CD14-positive monocyte (primary cell): Measurements from ENCODE around the gene ERCC1. TPM values are rescaled to one million over a fixed set of nuclear protein-coding genes. Genes with fewer than 3 reads are reported as not detected.

Source experiments
- DNase-seq, 3 donors: peaks; one replicate each; pipeline ENCODE4 v3.0.0-alpha.2; 2011 to 2022
- H2AFZ ChIP-seq: 2 replicates; pipeline ENCODE4 v1.6.0; 2012; ENCODE audit warnings: mild to moderate bottlenecking, low read depth, low read length, inconsistent platforms; ENCODE audit not compliant: insufficient read depth, poor library complexity, severe bottlenecking
- H3K27ac ChIP-seq, 2 donors: 1 replicate in 1 of 2; 2 replicates in 1 of 2; pipeline ENCODE4 v1.5.1; 2012 to 2013; ENCODE audit warnings: low read length in 2 of 2, control low read depth in 1 of 2, inconsistent platforms in 1 of 2, low read depth in 1 of 2, mild to moderate bottlenecking in 1 of 2
- H3K27me3 ChIP-seq, 2 donors: one replicate each; pipeline versions ENCODE4 v1.6.0 to v1.6.1; 2011 to 2013; ENCODE audit warnings: low read length in 2 of 2; ENCODE audit not compliant: control insufficient read depth in 2 of 2, insufficient read depth in 2 of 2
- H3K36me3 ChIP-seq, 2 donors: replicated peaks in 1 of 2; 1 replicate in 1 of 2; 2 replicates in 1 of 2; pipeline versions ENCODE4 v1.5.1 to v1.6.1; 2012 to 2013; ENCODE audit warnings: low read length in 2 of 2, control low read depth in 1 of 2, inconsistent platforms in 1 of 2, mild to moderate bottlenecking in 1 of 2; ENCODE audit not compliant: insufficient read depth in 2 of 2, control insufficient read depth in 1 of 2
- H3K4me1 ChIP-seq, 2 donors: 1 replicate in 1 of 2; 2 replicates in 1 of 2; pipeline versions ENCODE4 v1.5.1 to v1.6.1; 2012 to 2013; ENCODE audit warnings: low read length in 2 of 2, control low read depth in 1 of 2, inconsistent platforms in 1 of 2, mild to moderate bottlenecking in 1 of 2, moderate library complexity in 1 of 2; ENCODE audit not compliant: insufficient read depth in 2 of 2, control insufficient read depth in 1 of 2
- H3K4me2 ChIP-seq: replicated peaks from 2 replicates; pipeline ENCODE3; 2012; ENCODE audit warnings: low read length, moderate library complexity, mild to moderate bottlenecking; ENCODE audit not compliant: poor library complexity, severe bottlenecking; ENCODE audit errors: extremely low read depth
- H3K4me3 ChIP-seq, 3 experiments: fragments of 200-600 bp in 1 of 3; sonication (generic) in 1 of 3; replicated peaks in 1 of 3; 1 replicate in 2 of 3; 2 replicates in 1 of 3; pipeline ENCODE4 v1.5.1; 2011 to 2013; ENCODE audit warnings: low read length in 3 of 3, mild to moderate bottlenecking in 3 of 3, control low read depth in 2 of 3, low read depth in 2 of 3, inconsistent platforms in 1 of 3, moderate library complexity in 1 of 3
- H3K79me2 ChIP-seq: 2 replicates; pipeline ENCODE4 v1.6.0; 2012; ENCODE audit warnings: mild to moderate bottlenecking, control low read depth, inconsistent platforms, low read length, moderate library complexity; ENCODE audit not compliant: insufficient read depth
- H3K9ac ChIP-seq: 2 replicates; pipeline ENCODE4 v1.6.0; 2017; ENCODE audit warnings: low read length, mild to moderate bottlenecking; ENCODE audit not compliant: insufficient read depth, poor library complexity, severe bottlenecking
- H3K9me3 ChIP-seq, 2 donors: replicated peaks in 1 of 2; 1 replicate in 1 of 2; 2 replicates in 1 of 2; pipeline versions ENCODE4 v1.5.1 to v1.6.1; 2012 to 2013; ENCODE audit warnings: low read length in 2 of 2, control low read depth in 1 of 2; ENCODE audit not compliant: control insufficient read depth in 1 of 2, insufficient read depth in 1 of 2
- H4K20me1 ChIP-seq: 2 replicates; pipeline ENCODE4 v1.6.0; 2012; ENCODE audit warnings: mild to moderate bottlenecking, low read length, control low read depth, moderate library complexity; ENCODE audit not compliant: insufficient read depth
- H3K27ac Mint-ChIP-seq, 7 donors: one replicate each; pipeline ENCODE4 v1.8.0; 2020; ENCODE audit warnings: mild to moderate bottlenecking in 7 of 7, mixed read lengths in 7 of 7, moderate library complexity in 6 of 7, inconsistent platforms in 2 of 7
- H3K27me3 Mint-ChIP-seq, 3 donors: one replicate each; pipeline ENCODE4 v1.8.0; 2021 to 2022; ENCODE audit warnings: low read depth in 3 of 3, mild to moderate bottlenecking in 3 of 3, mixed read lengths in 3 of 3, moderate library complexity in 3 of 3, inconsistent platforms in 1 of 3
- H3K36me3 Mint-ChIP-seq, 2 donors: one replicate each; pipeline ENCODE4 v1.8.0; 2020; ENCODE audit warnings: mixed read lengths in 2 of 2, inconsistent platforms in 1 of 2, mild to moderate bottlenecking in 1 of 2
- H3K4me1 Mint-ChIP-seq: one replicate; pipeline ENCODE4 v1.8.0; 2020; ENCODE audit warnings: mild to moderate bottlenecking, mixed read lengths
- H3K4me3 Mint-ChIP-seq, 2 donors: one replicate each; pipeline ENCODE4 v1.8.0; 2020; ENCODE audit warnings: mild to moderate bottlenecking in 2 of 2, mixed read lengths in 2 of 2, moderate library complexity in 1 of 2
- H3K9me3 Mint-ChIP-seq, 7 donors: one replicate each; pipeline ENCODE4 v1.8.0; 2020 to 2022; ENCODE audit warnings: mixed read lengths in 7 of 7, mild to moderate bottlenecking in 6 of 7, moderate library complexity in 6 of 7, inconsistent platforms in 2 of 7
- CTCF ChIP-seq: fragments of 200-600 bp; IDR thresholded peaks from one replicate; pipeline ENCODE4 v1.8.0; 2022; ENCODE audit warnings: antibody characterized with exemption, mild to moderate bottlenecking
- WGBS: methylation state at CpG from one replicate; pipeline ENCODE4 v1.1.5; 2013; ENCODE audit warnings: missing lambda C conversion rate; ENCODE audit not compliant: insufficient coverage; 5-methylcytosine and 5-hydroxymethylcytosine counted together
- intact Hi-C, 2 donors: fragments of 100-400 bp; cut with micrococcal nuclease; formaldehyde crosslinking; loops; one replicate each; pipeline versions ENCODE4 v1.15.0 to v1.15.1; 2023
- polyA plus RNA-seq, 3 donors: library from polyadenylated mRNA; depleted of rRNA in 1 of 3; unstranded in 2 of 3; stranded (reverse) in 1 of 3; fragments of 300-500 nt in 2 of 3; fragments of >200 nt in 1 of 3; fragmentation: Illumina TruSeq in 2 of 3; gene quantifications; 1 replicate in 2 of 3; 2 replicates in 1 of 3; pipeline ENCODE4 v1.2.3, GENCODE V29; 2012 to 2021

The ERCC1 gene
- polyA plus RNA-seq, 3 donors: 62.2 to 78.2 (median 74.6) TPM

GRCh38 chr19:45463241-45463640 is 39.5 kb upstream of the ERCC1 start:
- no peak overlapping the region for H3K27ac Mint-ChIP-seq
- no peak overlapping the region for H3K4me3 Mint-ChIP-seq
- DNase-seq: no peak
- H2AFZ ChIP-seq: no peak overlapping the region
- no peaks in the 10 kb centered on the region for H3K36me3 ChIP-seq
- peaks cover 0 to 7% (median 4%) of the 10 kb centered on the region in 7 donors for H3K9me3 Mint-ChIP-seq
- H3K79me2 ChIP-seq: no peaks in the 10 kb centered on the region
- WGBS: 100% methylated on average over 1 of the region's 4 CpGs
- H3K27ac ChIP-seq: no peak overlapping the region
- H4K20me1 ChIP-seq: peaks cover 4% of the 10 kb centered on the region
- intact Hi-C loops: no loop called here
- H3K4me1 ChIP-seq: peaks cover 8 to 16% of the 10 kb centered on the region in 2 donors
- no peaks in the 10 kb centered on the region for H3K36me3 Mint-ChIP-seq
- no peaks in the 10 kb centered on the region for H3K9me3 ChIP-seq
- H3K4me3 ChIP-seq: no peak overlapping the region
- no peaks in the 10 kb centered on the region for H3K27me3 ChIP-seq
- no peak overlapping the region for H3K4me2 ChIP-seq
- H3K4me1 Mint-ChIP-seq: peaks cover 19% of the 10 kb centered on the region
- peaks cover 11 to 26% (median 24%) of the 10 kb centered on the region in 3 donors for H3K27me3 Mint-ChIP-seq
- no peak for TF ChIP-seq CTCF
- no peak overlapping the region for H3K9ac ChIP-seq

GRCh38 chr19:45462174-45462573 is 38.5 kb upstream of the ERCC1 start:
- Mint-ChIP-seq H3K4me1 (peaks cover 21% of the 10 kb centered on the region), H3K27ac (peak overlapping the region in 2 of 7 donors; percentile 8 to 40), H3K9me3 (peaks cover 0 to 3% (median 0%) of the 10 kb centered on the region in 7 donors), H3K4me3 (peak overlapping the region in 1 of 2 donors; percentile 35), H3K36me3 (no peaks in the 10 kb centered on the region), H3K27me3 (peaks cover 8 to 26% (median 19%) of the 10 kb centered on the region in 3 donors)
- TF ChIP-seq CTCF: no peak
- DNase-seq: no peak
- Histone ChIP-seq H3K4me1 (peaks cover 10 to 19% of the 10 kb centered on the region in 2 donors), H3K27ac (no peak overlapping the region), H3K9me3 (no peaks in the 10 kb centered on the region), H3K4me3 (no peak overlapping the region), H3K79me2 (no peaks in the 10 kb centered on the region), H4K20me1 (no peaks in the 10 kb centered on the region), H3K4me2 (no peak overlapping the region), H3K36me3 (no peaks in the 10 kb centered on the region), H3K27me3 (no peaks in the 10 kb centered on the region), H2AFZ (no peak overlapping the region), H3K9ac (no peak overlapping the region)
- intact Hi-C loops: no loop called here
- WGBS: no CpG with 5 or more reads among the region's 4 CpGs
